Right cardiac atrium (tissue), 5 donors: ENCODE measurements around the gene XRN2. TPM values are rescaled to one million over a fixed set of nuclear protein-coding genes. Genes with fewer than 3 reads are reported as not detected.

Experiments used
- ATAC-seq, 2 donors: fragments of 200-7000 bp; cut with Tn5 transposase; one replicate each; pipeline versions ENCODE4 v1.8.0 to v1.9.1; 2020; ENCODE audit warnings: moderate library complexity in 2 of 2, mild to moderate bottlenecking in 1 of 2
- DNase-seq, 3 donors: peaks; one replicate each; pipeline ENCODE4 v3.0.0-alpha.2; 2020
- H3K27ac ChIP-seq: one replicate; pipeline ENCODE4 v1.5.1; 2013; ENCODE audit warnings: mild to moderate bottlenecking, low read length, control low read depth, moderate library complexity
- H3K27me3 ChIP-seq: one replicate; pipeline ENCODE4 v1.6.1; 2013; ENCODE audit not compliant: control insufficient read depth, insufficient read depth
- H3K4me1 ChIP-seq: one replicate; pipeline ENCODE4 v1.6.1; 2013; ENCODE audit warnings: low read length; ENCODE audit not compliant: control insufficient read depth, insufficient read depth
- H3K4me3 ChIP-seq: one replicate; pipeline ENCODE4 v1.5.1; 2013; ENCODE audit warnings: low read length, control low read depth
- H3K9me3 ChIP-seq: one replicate; pipeline ENCODE4 v1.6.1; 2013; ENCODE audit warnings: low read length; ENCODE audit not compliant: control insufficient read depth
- WGBS: extraction: QIAGEN DNeasy Blood & Tissue Kit; methylation state at CpG from one replicate; pipeline ENCODE4 v1.1.7; 2013; 5-methylcytosine and 5-hydroxymethylcytosine counted together
- intact Hi-C, 4 donors: fragments of 100-400 bp; cut with DNase I; formaldehyde crosslinking; loops; one replicate each; pipeline versions ENCODE4 v1.11.0 to v1.14.0; 2022 to 2023
- polyA plus RNA-seq: library from polyadenylated mRNA; stranded (reverse); fragments of 200-250 nt; gene quantifications from one replicate; pipeline ENCODE4 v1.2.3, GENCODE V29; 2013
- total RNA-seq, 4 donors: library from RNA; stranded (reverse); fragmentation: NEBNext Ultra II Directional; extraction: Animal tissue kit (Norgen Biotek cat#: 25700); gene quantifications; one replicate each; pipeline ENCODE4 v1.2.1, GENCODE V29; 2021
- donor health status: healthy with polysubstance abuse.
- donor health status: DM: no; HTN: yes; CAD: no.
- donor health status: DM: no; HTN: no; CAD: no.
- donor health status: DM: no; HTN: yes; CAD: no; lungs with severe emphysema.
- donor health status: DM: yes; HTN: yes; CAD: no.

The XRN2 gene
- total and polyA plus RNA-seq, 5 donors, result 13.2 to 34.7 (median 33.4) TPM

DNA sequence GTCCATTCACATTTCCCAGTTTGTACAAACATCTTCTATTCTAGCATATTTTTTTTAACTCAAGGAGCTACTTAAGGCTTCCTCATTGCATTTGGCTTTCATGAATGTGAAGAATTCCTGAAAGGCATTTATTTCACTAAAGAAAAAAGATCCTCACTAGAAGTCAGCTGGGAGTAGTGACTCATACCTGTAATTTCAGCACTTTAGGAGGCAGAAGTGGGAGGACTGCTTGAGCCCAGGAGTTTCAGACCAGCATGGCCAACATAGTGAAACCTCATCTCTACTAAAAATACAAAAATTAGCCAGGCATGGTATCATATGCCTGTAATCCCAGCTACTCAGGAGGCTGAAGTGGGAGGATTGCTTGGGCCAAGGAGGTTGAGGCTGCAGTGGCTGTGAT is 30.9 kb upstream of the XRN2 start:
- peaks cover 4% of the 10 kb centered on the region for H3K27me3 ChIP-seq
- H3K9me3 ChIP-seq, result peaks cover 2% of the 10 kb centered on the region
- DNase-seq, result no peak
- intact Hi-C loops, result no loop called here
- no peak overlapping the region for H3K4me3 ChIP-seq
- no peaks in the 10 kb centered on the region for H3K4me1 ChIP-seq
- no peak overlapping the region for H3K27ac ChIP-seq
- ATAC-seq, result no peak

- H3K9me3 ChIP-seq, result peaks cover 2% of the 10 kb centered on the region
Observed at GRCh38 chr20:21272679-21273078, 30.5 kb upstream of the XRN2 start.

DNA sequence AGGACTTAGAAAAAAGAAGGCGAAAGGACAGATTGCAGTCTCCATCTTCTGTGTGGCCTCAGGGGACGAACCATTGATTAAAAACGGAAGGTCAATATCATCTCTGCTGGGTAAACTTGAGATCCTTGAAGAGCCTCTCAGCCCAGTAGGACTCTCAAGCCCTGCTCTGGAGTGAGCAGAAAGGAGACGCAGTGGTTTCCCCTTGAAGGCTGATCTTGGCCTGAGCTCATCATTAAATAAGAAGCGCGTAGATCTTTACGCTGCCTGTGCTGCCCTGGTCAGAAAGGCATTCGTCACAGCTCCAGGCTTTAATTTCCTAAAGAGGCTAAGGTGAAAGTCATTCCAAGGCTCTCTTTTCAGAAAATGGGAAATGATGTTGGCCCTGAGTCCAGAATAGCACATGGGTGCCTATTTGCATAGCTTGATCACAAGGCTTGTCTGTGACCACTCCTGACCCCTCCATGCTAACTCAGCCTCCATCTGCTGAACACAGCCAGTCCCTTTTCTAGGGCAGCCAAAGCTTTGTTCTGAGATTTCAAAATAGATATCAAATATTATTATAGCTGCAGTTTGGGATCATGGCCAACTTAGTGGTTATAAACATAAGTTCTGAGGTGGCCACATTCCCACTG is 29.3 kb upstream of the XRN2 start:
- WGBS, result 84% methylated on average over 8 of the region's 8 CpGs
- H3K4me1 ChIP-seq, result no peaks in the 10 kb centered on the region
- intact Hi-C loops, result no loop called here
- no peak overlapping the region for H3K27ac ChIP-seq
- H3K4me3 ChIP-seq, result no peak overlapping the region
- DNase-seq, result no peak
- H3K27me3 ChIP-seq, result peaks cover 4% of the 10 kb centered on the region
- ATAC-seq, result no peak
- peaks cover 2% of the 10 kb centered on the region for H3K9me3 ChIP-seq

More at GRCh38 chr20:21272679-21273078, 30.5 kb upstream of the XRN2 start:
- ATAC-seq (no peak), DNase-seq (no peak)
- 84% methylated on average over 3 of the region's 3 CpGs for WGBS
- Histone ChIP-seq H3K4me3 (no peak overlapping the region), H3K27ac (no peak overlapping the region), H3K27me3 (peaks cover 4% of the 10 kb centered on the region), H3K4me1 (no peaks in the 10 kb centered on the region)
- intact Hi-C loops, result no loop called here

GRCh38 chr20:21278829-21279228 is 24.3 kb upstream of the XRN2 start:
- no peak overlapping the region for H3K4me3 ChIP-seq
- no peak for DNase-seq
- no peaks in the 10 kb centered on the region for H3K9me3 ChIP-seq
- no peak overlapping the region for H3K27ac ChIP-seq
- WGBS, result 90% methylated on average over 2 of the region's 2 CpGs
- H3K27me3 ChIP-seq, result no peaks in the 10 kb centered on the region
- intact Hi-C loops, result no loop called here
- ATAC-seq, result no peak
- H3K4me1 ChIP-seq, result no peaks in the 10 kb centered on the region

DNA sequence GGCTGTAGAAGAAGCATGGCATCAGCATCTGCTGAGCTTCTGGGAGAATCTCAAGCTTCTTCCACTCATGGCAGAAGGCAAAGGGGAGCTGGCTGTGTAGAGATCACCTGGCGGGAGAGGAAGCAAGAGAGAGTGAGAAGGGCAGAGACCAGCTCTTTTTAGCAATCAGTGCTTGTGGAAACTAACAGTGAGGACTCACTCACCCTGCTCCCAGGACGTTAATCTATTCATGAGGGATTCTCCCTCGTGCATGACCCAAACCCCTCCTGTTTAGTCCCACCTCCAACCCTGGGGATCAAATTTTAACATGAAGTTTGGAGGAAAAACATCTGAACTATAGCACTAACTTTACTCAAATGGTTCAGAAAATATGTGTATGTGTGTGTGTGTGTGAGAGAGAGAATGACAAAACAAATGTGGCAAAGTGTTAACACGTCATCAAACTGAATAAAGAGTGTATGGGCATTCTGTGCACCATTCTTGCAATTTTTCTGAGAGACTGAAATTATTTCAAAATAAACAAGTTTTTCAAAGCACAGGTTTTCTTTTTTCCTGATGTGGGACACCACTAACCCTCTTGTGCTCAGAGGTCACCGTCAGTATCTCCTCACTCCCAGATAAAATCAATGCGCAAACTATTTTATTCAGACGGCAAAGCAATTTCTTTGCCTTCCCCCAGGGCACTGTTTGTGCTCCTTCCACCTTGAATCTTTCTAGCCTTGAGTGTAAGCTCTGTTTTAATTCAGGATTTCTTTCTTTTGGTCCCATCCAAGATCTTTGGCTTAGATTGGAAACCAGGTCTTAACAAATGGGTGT is 23.2 kb upstream of the XRN2 start:
- DNase-seq (no peak), ATAC-seq (no peak)
- H3K9me3 ChIP-seq, result no peaks in the 10 kb centered on the region
- no peak overlapping the region for H3K4me3 ChIP-seq
- intact Hi-C loops, result no loop called here
- H3K27me3 ChIP-seq, result no peaks in the 10 kb centered on the region
- H3K4me1 ChIP-seq, result no peaks in the 10 kb centered on the region
- 58% methylated on average over 7 of the region's 7 CpGs for WGBS
- H3K27ac ChIP-seq, result no peak overlapping the region

- Histone ChIP-seq H3K4me3 (no peak overlapping the region), H3K27me3 (no peaks in the 10 kb centered on the region), H3K4me1 (no peaks in the 10 kb centered on the region), H3K27ac (no peak overlapping the region), H3K9me3 (no peaks in the 10 kb centered on the region)
- intact Hi-C loops, result no loop called here
- ATAC-seq (no peak), DNase-seq (no peak)
- 55% methylated on average over 3 of the region's 3 CpGs for WGBS
Observed at GRCh38 chr20:21280522-21281016, 22.6 kb upstream of the XRN2 start.

DNA sequence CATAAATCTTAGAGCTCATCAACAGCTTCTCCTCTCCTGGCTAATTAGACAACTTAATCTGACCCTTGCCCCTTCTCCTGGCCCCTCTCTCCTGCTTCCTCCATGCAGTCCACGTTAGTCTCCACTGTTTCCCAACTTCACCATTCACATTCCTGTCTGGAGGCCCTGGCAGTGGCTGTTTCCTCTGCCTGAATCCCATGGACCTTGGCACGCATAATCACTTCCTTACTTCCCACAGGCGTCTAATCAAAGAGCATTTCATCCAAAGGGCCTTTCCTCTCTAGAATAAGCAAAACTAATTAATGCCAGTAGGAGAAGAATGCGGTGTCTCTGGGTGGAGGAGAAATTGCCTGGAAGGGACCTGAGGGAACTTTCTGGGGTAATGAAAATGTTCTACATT is 16.4 kb upstream of the XRN2 start:
- 49% methylated on average over 4 of the region's 4 CpGs for WGBS

DNA sequence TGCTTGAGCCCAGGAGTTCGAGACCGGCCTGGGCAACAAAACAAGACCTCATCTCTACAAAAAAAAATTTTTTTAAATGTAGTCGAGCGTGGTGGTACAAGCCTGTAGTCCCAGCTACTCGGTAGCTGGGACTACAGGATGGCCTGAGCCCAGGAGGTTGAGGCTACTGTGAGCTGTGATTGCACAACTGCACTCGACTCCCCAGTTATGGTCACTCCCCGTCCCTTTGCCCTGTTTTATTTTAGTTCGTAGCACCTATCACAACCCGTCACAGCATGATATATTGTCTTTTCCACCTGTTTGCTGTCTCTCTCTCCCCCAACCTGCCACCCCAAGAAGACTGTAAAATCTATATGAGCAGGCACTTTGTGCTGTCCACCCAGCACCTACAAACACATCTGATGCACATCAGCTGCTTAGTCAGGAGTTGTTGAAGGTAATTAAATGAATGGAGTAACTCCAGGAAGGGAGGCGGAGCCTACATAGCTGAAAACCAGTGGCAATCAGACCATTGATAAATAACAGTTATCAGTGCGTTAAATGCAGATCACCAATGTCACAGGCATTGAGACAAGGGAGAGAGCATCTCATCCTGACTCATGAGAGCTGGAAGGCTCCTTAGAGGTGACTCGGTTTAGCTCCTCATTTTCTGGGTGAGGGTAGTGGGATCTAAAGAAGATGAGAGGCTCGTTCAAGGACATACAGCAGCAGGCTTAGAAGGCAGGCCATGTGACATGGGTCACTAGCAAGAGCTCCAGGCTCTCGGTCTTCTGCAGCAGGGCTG is 14.4 kb upstream of the XRN2 start:
- intact Hi-C loops, result no loop called here
- no peaks in the 10 kb centered on the region for H3K27me3 ChIP-seq
- DNase-seq (no peak), ATAC-seq (no peak)
- H3K4me3 ChIP-seq, result no peak overlapping the region
- no peaks in the 10 kb centered on the region for H3K4me1 ChIP-seq
- WGBS, result 69% methylated on average over 14 of the region's 14 CpGs
- H3K27ac ChIP-seq, result no peak overlapping the region
- H3K9me3 ChIP-seq, result no peaks in the 10 kb centered on the region

More for the DNA sequence above, 16.4 kb upstream of the XRN2 start:
- Histone ChIP-seq H3K9me3 (no peaks in the 10 kb centered on the region), H3K4me3 (no peak overlapping the region), H3K27ac (no peak overlapping the region), H3K4me1 (no peaks in the 10 kb centered on the region), H3K27me3 (no peaks in the 10 kb centered on the region)
- ATAC-seq (no peak), DNase-seq (no peak)
- intact Hi-C loops, result no loop called here

DNA sequence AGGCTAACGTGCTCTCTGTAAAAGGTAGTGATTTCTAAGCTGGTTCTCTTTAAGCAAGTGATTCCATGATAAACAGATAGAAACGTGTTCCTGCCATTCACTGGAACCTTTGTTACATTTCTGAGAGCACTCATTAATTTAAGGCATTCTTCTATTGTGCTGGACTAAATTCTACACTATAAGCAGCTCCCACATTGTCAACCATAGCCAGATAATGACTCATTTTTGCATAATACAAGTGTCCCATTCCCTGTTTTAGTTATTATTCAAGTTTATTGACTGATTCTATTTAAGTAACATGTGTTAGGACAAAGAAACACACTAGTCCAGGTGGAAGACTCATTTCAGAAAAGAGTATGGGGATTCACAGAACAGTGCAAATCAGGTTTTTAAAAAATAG is 13.5 kb upstream of the XRN2 start:
- DNase-seq (no peak), ATAC-seq (no peak)
- intact Hi-C loops, result no loop called here
- Histone ChIP-seq H3K27ac (no peak overlapping the region), H3K9me3 (no peaks in the 10 kb centered on the region), H3K27me3 (no peaks in the 10 kb centered on the region), H3K4me1 (no peaks in the 10 kb centered on the region), H3K4me3 (no peak overlapping the region)
- 51% methylated on average over 2 of the region's 2 CpGs for WGBS

DNA sequence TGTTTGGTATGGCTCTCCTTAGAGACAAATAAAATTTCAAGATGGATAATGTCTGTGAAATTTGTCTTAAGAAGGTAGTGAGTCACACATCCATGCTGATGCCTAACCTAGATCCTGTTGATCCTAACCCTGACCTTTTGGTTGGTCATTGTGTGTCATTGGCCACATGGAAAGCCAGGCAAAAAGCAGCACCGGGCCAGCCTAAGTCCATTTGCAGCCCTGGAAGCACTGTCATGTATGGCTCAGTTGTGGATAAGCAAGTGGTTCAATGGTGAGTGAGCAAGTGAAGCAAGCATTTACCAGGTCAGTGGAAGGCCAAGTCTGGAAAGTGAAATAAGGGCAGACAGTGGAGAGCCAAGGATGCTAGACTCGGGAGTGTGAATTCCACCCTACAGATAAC is 12.1 kb upstream of the XRN2 start:
- 60% methylated on average over 2 of the region's 2 CpGs for WGBS
- no peak for DNase-seq
- intact Hi-C loops, result no loop called here
- Histone ChIP-seq H3K4me1 (no peaks in the 10 kb centered on the region), H3K4me3 (no peak overlapping the region), H3K27ac (no peak overlapping the region), H3K9me3 (no peaks in the 10 kb centered on the region), H3K27me3 (no peaks in the 10 kb centered on the region)
- ATAC-seq, result no peak

GRCh38 chr20:21294755-21295154 is 8.4 kb upstream of the XRN2 start:
- Histone ChIP-seq H3K4me1 (no peaks in the 10 kb centered on the region), H3K9me3 (no peaks in the 10 kb centered on the region), H3K27ac (no peak overlapping the region), H3K27me3 (no peaks in the 10 kb centered on the region), H3K4me3 (no peak overlapping the region)
- DNase-seq (no peak), ATAC-seq (no peak)
- intact Hi-C loops, result no loop called here
- WGBS, result 33% methylated on average over 5 of the region's 5 CpGs
